GM12878 (cell line): Measurements from ENCODE around the gene ZC3H11A. TPM values are rescaled to one million over a fixed set of nuclear protein-coding genes. Genes with fewer than 3 reads are reported as not detected.

Experiments used
- ATAC-seq: fragments of 200-7000 bp; cut with Tn5 transposase; 3 replicates; pipeline ENCODE4 v1.9.1; 2020; ENCODE audit warnings: mild to moderate bottlenecking, moderate library complexity
- BruUV-seq: library from RNA; stranded (reverse); fragments of 400-500 nt; replicated peaks from 2 replicates; lab custom pipeline; 2021; lab: Mats Ljungman, UMichigan
- CTCF ChIA-PET: fragments of 300-600 bp; sonication (Branson Sonifier 250); formaldehyde crosslinking; extraction: SDS; loops from one replicate; lab custom pipeline; 2021; ENCODE audit warnings: inconsistent platforms; lab: Yijun Ruan, JAX
- POLR2A ChIA-PET: fragments of 350-600 bp; formaldehyde crosslinking; extraction: SDS; loops from one replicate; lab custom pipeline; 2021; ENCODE audit warnings: inconsistent platforms; lab: Charles Lee
- RAD21 ChIA-PET: fragments of 300-600 bp; sonication (Branson Sonifier 250); formaldehyde crosslinking; loops from one replicate; lab custom pipeline; 2023; ENCODE audit warnings: antibody characterized with exemption; ENCODE audit not compliant: unreplicated experiment; lab: Charles Lee
- SMC1A ChIA-PET: fragments of 300-600 bp; sonication (Branson Sonifier 250); formaldehyde crosslinking; loops from one replicate; lab custom pipeline; 2023; ENCODE audit not compliant: unreplicated experiment, uncharacterized antibody; lab: Charles Lee
- DNase-seq: peaks from one replicate; pipeline ENCODE4 v3.0.0-alpha.2; 2011; ENCODE audit warnings: low read depth, low spot score
- FAIRE-seq: peaks from 3 replicates; lab custom pipeline; 2011; peaks lifted over from hg19 to GRCh38; lab: Jason Lieb, UNC
- H2AFZ ChIP-seq: 2 replicates; pipeline ENCODE4 v1.6.0; 2011; ENCODE audit warnings: low read depth, low read length, control low read depth; ENCODE audit not compliant: control insufficient read depth
- H3K27ac ChIP-seq: 2 replicates; pipeline ENCODE4 v1.5.1; 2011; ENCODE audit warnings: control low read depth; ENCODE audit not compliant: control insufficient read depth, insufficient read depth
- H3K27me3 ChIP-seq, 2 experiments: replicated peaks in 1 of 2; 2 replicates each; pipeline versions ENCODE4 v1.6.0 to v1.6.1; 2011; ENCODE audit warnings: low read length in 1 of 2; ENCODE audit not compliant: control insufficient read depth in 2 of 2, insufficient read depth in 2 of 2
- H3K36me3 ChIP-seq, 2 experiments: 2 replicates each; pipeline ENCODE4 v1.5.1; 2011; ENCODE audit warnings: low read length in 1 of 2; ENCODE audit not compliant: control insufficient read depth in 2 of 2, insufficient read depth in 2 of 2
- H3K4me1 ChIP-seq: 2 replicates; pipeline ENCODE4 v1.6.1; 2011; ENCODE audit warnings: mild to moderate bottlenecking, low read length, moderate library complexity, mixed read lengths; ENCODE audit not compliant: control insufficient read depth, insufficient read depth
- H3K4me2 ChIP-seq: 2 replicates; pipeline ENCODE4 v1.6.0; 2011; ENCODE audit warnings: control low read depth; ENCODE audit not compliant: control insufficient read depth, insufficient read depth
- H3K4me3 ChIP-seq: fragments of 200-600 bp; sonication (generic); 2 replicates; pipeline ENCODE4 v1.5.1; 2016
- H3K79me2 ChIP-seq: 2 replicates; pipeline ENCODE4 v1.6.0; 2011; ENCODE audit warnings: low read length; ENCODE audit not compliant: control insufficient read depth, insufficient read depth
- H3K9ac ChIP-seq: 2 replicates; pipeline ENCODE4 v1.8.0; 2011; ENCODE audit warnings: low read length, control low read depth, mixed read lengths; ENCODE audit not compliant: control insufficient read depth, insufficient read depth
- H3K9me3 ChIP-seq: replicated peaks from 3 replicates; pipeline ENCODE4 v1.5.1; 2011; ENCODE audit warnings: mild to moderate bottlenecking, low read length; ENCODE audit not compliant: control insufficient read depth, insufficient read depth
- H4K20me1 ChIP-seq: 2 replicates; pipeline ENCODE4 v1.6.0; 2011; ENCODE audit not compliant: control insufficient read depth, insufficient read depth
- BRCA1 ChIP-seq: IDR thresholded peaks from 2 replicates; pipeline ENCODE4 v1.6.1; 2011; ENCODE audit warnings: low read depth, low read length, improper control_type of control experiment
- CHD4 ChIP-seq: fragments of 200-600 bp; sonication (generic); IDR thresholded peaks from 2 replicates; pipeline ENCODE4 v1.6.1; 2016; ENCODE audit warnings: mild to moderate bottlenecking
- EGR1 ChIP-seq, 2 experiments: IDR thresholded peaks; 1 replicate in 1 of 2; 2 replicates in 1 of 2; pipeline ENCODE4 v1.6.1; 2011 to 2012; ENCODE audit warnings: low read depth in 2 of 2, low read length in 2 of 2, borderline replicate concordance in 1 of 2, mild to moderate bottlenecking in 1 of 2, moderate library complexity in 1 of 2
- FOXK2 ChIP-seq: fragments of 450-650 bp; IDR thresholded peaks from 2 replicates; pipeline ENCODE4 v1.6.1; 2017; ENCODE audit warnings: mild to moderate bottlenecking, moderate library complexity
- KAT2A ChIP-seq: conservative IDR thresholded peaks from 2 replicates; pipeline ENCODE4 v1.6.1; 2011; ENCODE audit warnings: low read depth, low read length; ENCODE audit not compliant: control insufficient read depth
- POLR2AphosphoS5 ChIP-seq: IDR thresholded peaks from 2 replicates; pipeline ENCODE4 v1.6.1; 2011; ENCODE audit warnings: mild to moderate bottlenecking, low read length, inconsistent platforms
- TCF3 ChIP-seq: IDR thresholded peaks from 2 replicates; pipeline ENCODE4 v1.6.1; 2012; ENCODE audit warnings: low read depth, mild to moderate bottlenecking, low read length, borderline replicate concordance; ENCODE audit not compliant: insufficient read depth
- WGBS: methylation state at CpG from one replicate; pipeline ENCODE4 v1.1.6; 2016; ENCODE audit warnings: low lambda C conversion rate; ENCODE audit not compliant: insufficient replicate concordance, insufficient coverage; ENCODE audit errors: missing lambda C conversion rate; 5-methylcytosine and 5-hydroxymethylcytosine counted together
- in situ Hi-C: fragments of 300-500 bp; cut with MboI; formaldehyde crosslinking; loops from 9 replicates; pipeline ENCODE4 v1.14.3; 2018; ENCODE audit warnings: mixed read lengths
- intact Hi-C: fragments of 100-400 bp; cut with micrococcal nuclease; formaldehyde crosslinking; loops from one replicate; pipeline ENCODE4 v1.14.2; 2022; ENCODE audit not compliant: unreplicated experiment
- polyA plus RNA-seq, 11 experiments: library from polyadenylated mRNA; depleted of rRNA in 4 of 11; unstranded in 6 of 11; stranded (reverse) in 5 of 11; fragments of >200 nt; fragmentation: Nextera tagmentation in 4 of 11; fragmentation: Illumina TruSeq in 1 of 11; extraction: Ambion mirVana in 4 of 11; extraction: Trizol in 1 of 11; gene quantifications; 1 replicate in 1 of 11; 2 replicates in 10 of 11; pipeline versions ENCODE4 v1.2.1 to v1.2.3, GENCODE V29; 2011 to 2016; ENCODE audit warnings: inconsistent platforms in 2 of 11, missing spikeins in 2 of 11, low read depth in 1 of 11
- total RNA-seq, 4 experiments: library from RNA; depleted of rRNA in 3 of 4; stranded (reverse); fragments of >200 nt in 3 of 4; fragmentation: Illumina TruSeq in 1 of 4; extraction: Trizol in 1 of 4; gene quantifications; 2 replicates each; pipeline versions ENCODE4 v1.2.1 to v1.2.3, GENCODE V29; 2013 to 2021

The ZC3H11A gene
- total and polyA plus RNA-seq, 10 of the 15 experiments (the other 5 are each of a cell fraction or from before 2014, with no cell fraction given): 21.1 to 123 (median 60.8) TPM

- no peak for TF ChIP-seq EGR1 (IDR thresholded peaks at IDR 0.05; ENCODE audit: borderline replicate concordance in 1 of 2, low read depth in 2 of 2, low read length in 2 of 2)
- no peak for TF ChIP-seq POLR2AphosphoS5
- no peak for TF ChIP-seq CHD4
- TF ChIP-seq BRCA1: no peak
Observed at GRCh38 chr1:203799157-203799556, 3.7 kb downstream of the ZC3H11A start (continued).

- DNase-seq: no peak
- Histone ChIP-seq H3K27me3 (no peaks in the 10 kb centered on the region), H2AFZ (no peak overlapping the region), H3K36me3 (peaks cover 0 to 31% of the 10 kb centered on the region in 2 experiments; a peak in 2 of 4 replicates)
- in situ Hi-C loops (no loop called here), intact Hi-C loops (no loop called here)
- RAD21 ChIA-PET: interaction anchor here (0.9 kb wide), 1 partner anchor 8 kb away, joined by 3 read pairs; no protein-coding TSS in a partner anchor
- TF ChIP-seq FOXK2 (no peak), KAT2A (no peak), TCF3 (no peak)
- TF ChIP-seq, all 136 proteins: peak for 0
- Histone ChIP-seq H3K9ac (no peak overlapping the region), H3K4me3 (peak overlapping the region; percentile 34; the same call in 1 of the 2 replicates), H3K4me2 (peak overlapping the region; percentile 41; the same call in 1 of the 2 replicates), H3K9me3 (no peaks in the 10 kb centered on the region; the same call in 2 of the 3 replicates), H3K79me2 (peaks cover 78% of the 10 kb centered on the region), H4K20me1 (no peaks in the 10 kb centered on the region), H3K4me1 (peaks cover 1% of the 10 kb centered on the region; the same call in 1 of the 2 replicates), H3K27ac (no peak overlapping the region)
- ATAC-seq (no peak), FAIRE-seq (no peak)
- ChIA-PET POLR2A (no interaction called here), SMC1A (interaction anchor here (0.8 to 0.9 kb wide), 2 partner anchors 25 to 296 kb away, joined by 3 read pairs; no protein-coding TSS in a partner anchor), CTCF (no interaction called here)
- WGBS: 91% methylated on average over 1 of the region's 1 CpG
- BruUV-seq: no TSS peak
Observed at GRCh38 chr1:203799971-203800370, 4.5 kb downstream of the ZC3H11A start.
